Osteocyte (in vitro differentiated cells): Measurements from ENCODE around the gene XYLT1. TPM values are rescaled to one million over a fixed set of nuclear protein-coding genes. Genes with fewer than 3 reads are reported as not detected.
"Not testable (repeated sequence)": the region's sequence is repeated elsewhere in the genome, so short reads cannot be mapped to it uniquely, and the experiment has no call there.

Experiments used
- DNase-seq: peaks from one replicate; pipeline ENCODE4 v3.0.0; 2021; ENCODE audit warnings: mixed read lengths; ENCODE audit not compliant: unreplicated experiment; ENCODE audit errors: extremely low spot score
- H3K27ac Mint-ChIP-seq: one replicate; pipeline ENCODE4 v1.8.0; 2021; ENCODE audit warnings: mild to moderate bottlenecking, mixed read lengths; ENCODE audit not compliant: unreplicated experiment
- H3K27me3 Mint-ChIP-seq: one replicate; pipeline ENCODE4 v1.8.0; 2021; ENCODE audit warnings: mixed read lengths; ENCODE audit not compliant: unreplicated experiment
- H3K36me3 Mint-ChIP-seq: one replicate; pipeline ENCODE4 v1.8.0; 2021; ENCODE audit warnings: mixed read lengths; ENCODE audit not compliant: unreplicated experiment
- H3K4me1 Mint-ChIP-seq: one replicate; pipeline ENCODE4 v1.8.0; 2021; ENCODE audit warnings: mixed read lengths; ENCODE audit not compliant: unreplicated experiment
- H3K4me3 Mint-ChIP-seq: one replicate; pipeline ENCODE4 v1.8.0; 2021; ENCODE audit warnings: mild to moderate bottlenecking, moderate library complexity, mixed read lengths; ENCODE audit not compliant: unreplicated experiment
- H3K9me3 Mint-ChIP-seq: one replicate; pipeline ENCODE4 v1.8.0; 2021; ENCODE audit warnings: mixed read lengths; ENCODE audit not compliant: unreplicated experiment
- CTCF ChIP-seq: fragments of 200-600 bp; sonication (generic); IDR thresholded peaks from 2 replicates; pipeline ENCODE4 v1.5.0; 2021; ENCODE audit warnings: antibody characterized with exemption, mild to moderate bottlenecking, moderate library complexity
- total RNA-seq: library from RNA; stranded (reverse); gene quantifications from 2 replicates; pipeline ENCODE4 v1.2.1, GENCODE V29; 2021

Gene XYLT1
- total RNA-seq, 1 donor from 2014 or later = 11.1 TPM

- TF ChIP-seq CTCF = no peak
- Mint-ChIP-seq H3K27me3 (no peaks in the 10 kb centered on the region), H3K4me1 (peaks cover 6% of the 10 kb centered on the region), H3K4me3 (no peak overlapping the region), H3K9me3 (no peaks in the 10 kb centered on the region), H3K27ac (no peak overlapping the region), H3K36me3 (no peaks in the 10 kb centered on the region)
- no peak for DNase-seq
These were observed 130.8 kb downstream of the XYLT1 start for GRCh38 chr16:17339764-17340541.

DNA sequence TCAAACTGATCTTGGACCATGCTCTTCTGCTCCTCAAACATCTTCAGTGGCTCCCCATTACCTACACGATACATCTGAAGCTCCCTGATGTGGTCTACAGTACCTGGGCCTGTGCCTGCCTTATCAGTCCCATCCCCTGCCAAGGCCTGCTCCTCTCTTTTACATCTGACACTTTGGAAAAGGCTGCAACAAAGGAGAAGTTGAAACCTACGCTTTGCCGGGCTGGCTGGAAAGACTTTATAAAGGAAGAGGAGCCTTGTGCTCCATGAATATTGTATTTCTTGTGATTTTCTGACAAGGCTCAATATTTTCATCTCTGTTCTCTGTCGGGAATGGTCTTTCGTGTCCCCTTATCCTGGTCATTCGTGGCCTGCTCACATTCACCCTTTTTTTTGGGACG lies 132.5 kb downstream of the XYLT1 start:
- no peak for DNase-seq
- Mint-ChIP-seq H3K27ac (no peak overlapping the region), H3K4me1 (peaks cover 6% of the 10 kb centered on the region), H3K27me3 (no peaks in the 10 kb centered on the region), H3K4me3 (no peak overlapping the region), H3K36me3 (no peaks in the 10 kb centered on the region), H3K9me3 (no peaks in the 10 kb centered on the region)
- TF ChIP-seq CTCF = no peak

DNA sequence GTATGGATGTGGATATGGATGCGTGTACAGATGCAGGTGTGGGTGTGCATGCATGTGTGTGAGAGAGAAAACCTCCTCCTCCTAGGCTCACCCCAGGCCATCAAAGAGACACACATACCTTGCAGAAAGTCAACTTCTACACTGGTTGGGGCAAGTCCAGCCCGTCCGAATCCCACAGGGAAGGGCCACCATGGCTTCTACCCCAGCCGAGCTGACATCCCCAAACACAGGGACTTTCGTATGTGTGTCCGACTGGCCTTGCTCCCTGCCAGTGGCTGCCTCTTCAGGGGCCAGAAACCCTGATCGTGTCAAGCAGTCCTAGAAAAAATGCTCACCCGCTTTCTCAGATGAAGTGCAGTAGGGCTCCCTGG lies 134.2 kb downstream of the XYLT1 start:
- no peak overlapping the region for H3K27ac Mint-ChIP-seq
- TF ChIP-seq CTCF = no peak

DNA sequence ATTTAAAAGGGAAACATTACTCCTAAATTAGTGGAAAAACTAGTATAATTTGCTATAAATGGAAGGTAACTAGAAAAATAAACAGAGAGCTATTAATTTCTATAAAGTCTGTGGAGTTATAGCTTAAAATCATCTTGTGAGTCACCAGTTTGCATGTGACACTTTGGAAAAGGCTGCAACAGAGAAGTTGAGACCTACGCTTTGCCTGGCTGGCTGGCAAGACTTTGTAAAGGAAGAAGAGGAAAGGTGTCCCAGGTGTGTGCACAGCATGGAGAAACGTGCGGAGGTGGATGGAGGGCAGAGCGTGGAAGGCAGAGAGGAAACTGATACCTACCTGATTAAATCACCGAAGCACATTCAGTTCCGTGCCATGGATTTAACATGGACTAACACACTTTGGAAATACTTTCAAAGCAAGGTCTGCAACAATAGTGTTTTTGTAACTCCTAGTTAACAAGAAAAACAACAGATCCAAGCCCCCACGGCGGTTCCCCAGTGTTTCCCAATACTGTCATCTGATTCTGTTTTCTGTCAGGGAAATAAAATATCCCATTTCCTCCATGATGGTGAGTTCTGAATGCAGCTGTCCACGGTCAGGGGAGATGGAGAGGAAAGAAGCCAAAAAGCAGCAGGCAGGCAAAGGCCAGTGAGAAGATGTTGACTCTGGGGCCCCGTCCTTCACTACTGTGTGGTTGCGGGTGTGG lies 134.8 kb downstream of the XYLT1 start:
- no peak for TF ChIP-seq CTCF
- DNase-seq = no peak
- Mint-ChIP-seq H3K4me3 (no peak overlapping the region), H3K9me3 (no peaks in the 10 kb centered on the region), H3K36me3 (no peaks in the 10 kb centered on the region), H3K4me1 (peaks cover 6% of the 10 kb centered on the region), H3K27ac (peak overlapping the region; percentile 72), H3K27me3 (no peaks in the 10 kb centered on the region)

More for the DNA sequence above, 134.2 kb downstream of the XYLT1 start:
- Mint-ChIP-seq H3K27me3 (no peaks in the 10 kb centered on the region), H3K4me1 (peaks cover 6% of the 10 kb centered on the region), H3K9me3 (no peaks in the 10 kb centered on the region), H3K36me3 (no peaks in the 10 kb centered on the region), H3K4me3 (no peak overlapping the region)
- DNase-seq = no peak

GRCh38 chr16:17335406-17335805 lies 135.4 kb downstream of the XYLT1 start:
- not testable (repeated sequence) for H3K27ac Mint-ChIP-seq, H3K27me3 Mint-ChIP-seq, H3K36me3 Mint-ChIP-seq, DNase-seq, H3K4me1 Mint-ChIP-seq, H3K9me3 Mint-ChIP-seq, H3K4me3 Mint-ChIP-seq
